Osteocyte (in vitro differentiated cells): Measurements from ENCODE around the gene DMBX1. TPM values are rescaled to one million over a fixed set of nuclear protein-coding genes. Genes with fewer than 3 reads are reported as not detected.

Source experiments
- DNase-seq: peaks from one replicate; pipeline ENCODE4 v3.0.0; 2021; ENCODE audit warnings: mixed read lengths; ENCODE audit not compliant: unreplicated experiment; ENCODE audit errors: extremely low spot score
- H3K27ac Mint-ChIP-seq: one replicate; pipeline ENCODE4 v1.8.0; 2021; ENCODE audit warnings: mild to moderate bottlenecking, mixed read lengths; ENCODE audit not compliant: unreplicated experiment
- H3K27me3 Mint-ChIP-seq: one replicate; pipeline ENCODE4 v1.8.0; 2021; ENCODE audit warnings: mixed read lengths; ENCODE audit not compliant: unreplicated experiment
- H3K36me3 Mint-ChIP-seq: one replicate; pipeline ENCODE4 v1.8.0; 2021; ENCODE audit warnings: mixed read lengths; ENCODE audit not compliant: unreplicated experiment
- H3K4me1 Mint-ChIP-seq: one replicate; pipeline ENCODE4 v1.8.0; 2021; ENCODE audit warnings: mixed read lengths; ENCODE audit not compliant: unreplicated experiment
- H3K4me3 Mint-ChIP-seq: one replicate; pipeline ENCODE4 v1.8.0; 2021; ENCODE audit warnings: mild to moderate bottlenecking, moderate library complexity, mixed read lengths; ENCODE audit not compliant: unreplicated experiment
- H3K9me3 Mint-ChIP-seq: one replicate; pipeline ENCODE4 v1.8.0; 2021; ENCODE audit warnings: mixed read lengths; ENCODE audit not compliant: unreplicated experiment
- total RNA-seq: library from RNA; stranded (reverse); gene quantifications from 2 replicates; pipeline ENCODE4 v1.2.1, GENCODE V29; 2021
- TF ChIP-seq, protein P1 (sequence below): fragments of 200-600 bp; sonication (generic); IDR thresholded peaks from 2 replicates; pipeline ENCODE4 v1.5.0; 2021; ENCODE audit warnings: antibody characterized with exemption, mild to moderate bottlenecking, moderate library complexity

DMBX1 gene
- total RNA-seq, 1 donor from 2014 or later = not detected

DNA sequence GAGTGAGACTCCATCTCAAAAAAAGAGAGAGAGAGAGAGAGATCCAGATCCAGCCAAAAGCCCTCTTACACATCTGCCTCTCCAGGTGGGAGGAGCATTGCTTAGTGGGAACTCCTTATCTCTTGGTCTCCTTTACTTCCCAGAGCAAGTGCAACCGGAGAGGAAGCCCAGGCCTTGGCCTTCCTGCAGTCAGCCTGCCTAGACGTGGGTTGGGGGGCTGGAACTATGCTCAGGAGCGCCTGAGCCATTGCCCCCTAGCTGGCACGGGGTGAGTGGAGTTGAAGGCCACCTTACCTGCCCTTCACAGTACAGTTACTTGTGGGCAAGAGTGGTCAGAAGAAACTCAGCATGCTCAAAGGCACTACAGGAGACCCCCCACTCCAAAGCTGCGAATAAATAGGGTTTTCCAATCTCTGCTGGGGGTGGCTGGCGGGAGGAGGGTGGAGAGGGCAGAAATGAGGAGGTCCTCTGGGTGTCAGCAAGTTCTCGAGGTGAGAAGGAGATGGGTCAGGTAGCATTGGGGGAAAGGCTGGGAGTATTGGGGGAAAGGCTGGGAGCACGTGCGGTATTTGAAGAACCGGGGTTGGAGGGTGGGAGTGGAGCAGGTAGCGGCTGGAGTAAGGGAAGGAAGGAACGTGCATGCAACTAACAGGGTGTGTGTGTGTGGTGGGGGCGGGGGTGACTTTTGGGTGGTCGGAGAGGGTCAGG is 4.7 kb upstream of the DMBX1 start:
- no peak for DNase-seq
- Mint-ChIP-seq H3K4me3 (no peak overlapping the region), H3K36me3 (no peaks in the 10 kb centered on the region)

DNA sequence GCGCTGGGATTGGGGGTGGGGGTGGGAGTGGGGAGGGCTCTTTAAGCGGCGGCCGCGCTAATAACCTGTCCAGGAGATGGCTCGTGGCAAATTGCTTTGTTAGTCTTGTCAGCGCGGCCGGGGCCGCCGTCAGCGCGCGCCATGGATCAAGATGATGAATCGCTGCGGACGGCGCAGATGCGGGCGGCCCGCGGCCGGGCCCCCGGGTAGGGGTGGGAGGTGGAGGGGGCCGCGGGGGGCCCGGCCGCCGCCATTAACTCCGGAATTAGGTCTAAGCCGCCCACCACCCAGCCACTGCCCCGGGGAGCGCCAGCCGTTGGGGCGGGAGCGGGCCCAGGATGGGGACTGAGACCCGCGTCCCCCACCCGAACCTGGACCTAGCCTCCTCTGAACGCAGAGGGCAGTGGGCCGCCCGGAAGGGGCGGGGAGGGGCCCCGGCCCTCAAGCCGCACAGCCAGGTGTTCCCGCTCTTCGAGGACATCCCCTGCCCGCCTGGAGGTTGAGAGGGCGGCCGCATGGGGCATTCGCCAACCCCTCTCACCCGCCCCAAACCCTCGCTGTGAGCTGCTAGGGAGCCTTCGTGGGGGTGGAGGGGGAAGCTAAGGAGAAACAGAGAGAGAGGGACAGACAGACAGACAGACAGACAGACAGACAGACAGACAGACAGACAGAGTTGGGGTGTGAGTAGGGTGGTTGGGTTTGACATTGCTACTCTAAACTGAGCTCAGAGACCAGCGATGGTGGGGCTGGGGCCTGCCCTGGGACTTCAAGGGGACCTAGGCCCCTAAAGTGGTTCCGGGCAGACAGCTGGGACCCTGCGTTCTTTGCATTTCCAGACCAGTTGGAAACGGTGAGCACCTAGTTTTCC is 3.8 kb upstream of the DMBX1 start:
- no peaks in the 10 kb centered on the region for H3K9me3 Mint-ChIP-seq
- no peak for DNase-seq
- H3K36me3 Mint-ChIP-seq = no peaks in the 10 kb centered on the region
- TF ChIP-seq, protein P1, sequence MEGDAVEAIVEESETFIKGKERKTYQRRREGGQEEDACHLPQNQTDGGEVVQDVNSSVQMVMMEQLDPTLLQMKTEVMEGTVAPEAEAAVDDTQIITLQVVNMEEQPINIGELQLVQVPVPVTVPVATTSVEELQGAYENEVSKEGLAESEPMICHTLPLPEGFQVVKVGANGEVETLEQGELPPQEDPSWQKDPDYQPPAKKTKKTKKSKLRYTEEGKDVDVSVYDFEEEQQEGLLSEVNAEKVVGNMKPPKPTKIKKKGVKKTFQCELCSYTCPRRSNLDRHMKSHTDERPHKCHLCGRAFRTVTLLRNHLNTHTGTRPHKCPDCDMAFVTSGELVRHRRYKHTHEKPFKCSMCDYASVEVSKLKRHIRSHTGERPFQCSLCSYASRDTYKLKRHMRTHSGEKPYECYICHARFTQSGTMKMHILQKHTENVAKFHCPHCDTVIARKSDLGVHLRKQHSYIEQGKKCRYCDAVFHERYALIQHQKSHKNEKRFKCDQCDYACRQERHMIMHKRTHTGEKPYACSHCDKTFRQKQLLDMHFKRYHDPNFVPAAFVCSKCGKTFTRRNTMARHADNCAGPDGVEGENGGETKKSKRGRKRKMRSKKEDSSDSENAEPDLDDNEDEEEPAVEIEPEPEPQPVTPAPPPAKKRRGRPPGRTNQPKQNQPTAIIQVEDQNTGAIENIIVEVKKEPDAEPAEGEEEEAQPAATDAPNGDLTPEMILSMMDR = no peak
- peaks cover 14% of the 10 kb centered on the region for H3K4me1 Mint-ChIP-seq
- H3K4me3 Mint-ChIP-seq = no peak overlapping the region
- no peak overlapping the region for H3K27ac Mint-ChIP-seq
- H3K27me3 Mint-ChIP-seq = peaks cover 87% of the 10 kb centered on the region

More for the DNA sequence above, 4.7 kb upstream of the DMBX1 start:
- Mint-ChIP-seq H3K9me3 (no peaks in the 10 kb centered on the region), H3K27me3 (peaks cover 87% of the 10 kb centered on the region), H3K4me1 (peaks cover 10% of the 10 kb centered on the region), H3K27ac (no peak overlapping the region)
- TF ChIP-seq, protein P1 = no peak

DNA sequence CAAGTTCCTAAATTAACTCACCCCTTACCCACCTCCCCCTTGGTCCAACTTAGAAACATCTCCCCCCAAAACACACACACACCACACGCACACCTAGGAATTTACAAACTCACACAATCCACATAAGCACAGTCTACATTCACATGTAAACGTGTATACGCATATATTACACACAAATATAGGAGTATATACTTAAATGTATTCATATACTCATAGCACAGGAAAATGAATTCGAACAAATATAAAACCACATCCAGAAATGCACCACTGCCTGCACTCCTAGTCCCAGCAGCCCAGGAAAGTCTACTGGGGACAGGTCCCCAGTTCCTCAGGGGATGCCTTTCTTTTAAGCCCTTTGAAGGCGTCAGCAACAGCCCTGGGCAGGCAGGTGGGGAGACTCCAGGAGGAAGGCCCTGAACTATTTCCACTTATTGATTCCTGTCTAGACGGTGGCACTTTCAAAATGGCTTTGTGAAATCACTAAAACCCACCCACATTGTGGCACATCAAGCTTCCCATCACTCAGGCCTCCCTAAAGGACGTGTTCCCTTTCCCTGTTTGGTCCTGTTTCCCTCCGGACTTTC is 3.1 kb upstream of the DMBX1 start:
- Mint-ChIP-seq H3K36me3 (no peaks in the 10 kb centered on the region), H3K4me3 (no peak overlapping the region), H3K27ac (no peak overlapping the region), H3K9me3 (no peaks in the 10 kb centered on the region), H3K27me3 (peaks cover 88% of the 10 kb centered on the region), H3K4me1 (peaks cover 14% of the 10 kb centered on the region)
- DNase-seq = no peak
- TF ChIP-seq, protein P1 = no peak

DNA sequence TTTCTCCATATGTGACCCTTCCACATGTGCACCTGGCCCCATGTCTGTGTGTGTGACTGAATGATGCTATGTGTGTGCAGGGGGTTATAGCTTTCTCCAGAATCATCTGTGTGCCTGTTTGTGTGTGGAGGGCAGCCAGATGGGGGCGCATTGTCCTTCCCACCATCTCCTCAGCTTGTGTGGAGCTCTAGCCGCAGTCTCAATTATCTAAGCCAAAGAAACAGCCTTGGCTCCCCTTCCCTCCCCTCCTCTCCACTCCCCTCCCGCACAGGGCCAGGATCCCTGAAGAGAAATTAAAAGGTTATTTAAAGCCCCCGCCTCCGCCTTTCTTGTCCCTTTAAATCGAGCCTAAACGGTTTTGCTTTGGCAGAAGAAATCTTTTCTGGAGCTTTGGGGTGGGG is 1.8 kb upstream of the DMBX1 start:
- Mint-ChIP-seq H3K36me3 (no peaks in the 10 kb centered on the region), H3K27ac (no peak overlapping the region), H3K9me3 (no peaks in the 10 kb centered on the region), H3K4me3 (no peak overlapping the region), H3K4me1 (peaks cover 14% of the 10 kb centered on the region), H3K27me3 (peaks cover 88% of the 10 kb centered on the region)
- TF ChIP-seq, protein P1 = peak; percentile 30
- DNase-seq = no peak
